NCI-H524 treated with DMSO at 0.1 percent for 48 hours (cell line): ENCODE data around the gene PDGFA.
"Not testable (repeated sequence)": the region's sequence is repeated elsewhere in the genome, so short reads cannot be mapped to it uniquely, and the experiment has no call there.

Experiments used
- DNase-seq: peaks from one replicate; lab custom pipeline; 2025; lab: John Stamatoyannopoulos, UW

Gene PDGFA

DNA sequence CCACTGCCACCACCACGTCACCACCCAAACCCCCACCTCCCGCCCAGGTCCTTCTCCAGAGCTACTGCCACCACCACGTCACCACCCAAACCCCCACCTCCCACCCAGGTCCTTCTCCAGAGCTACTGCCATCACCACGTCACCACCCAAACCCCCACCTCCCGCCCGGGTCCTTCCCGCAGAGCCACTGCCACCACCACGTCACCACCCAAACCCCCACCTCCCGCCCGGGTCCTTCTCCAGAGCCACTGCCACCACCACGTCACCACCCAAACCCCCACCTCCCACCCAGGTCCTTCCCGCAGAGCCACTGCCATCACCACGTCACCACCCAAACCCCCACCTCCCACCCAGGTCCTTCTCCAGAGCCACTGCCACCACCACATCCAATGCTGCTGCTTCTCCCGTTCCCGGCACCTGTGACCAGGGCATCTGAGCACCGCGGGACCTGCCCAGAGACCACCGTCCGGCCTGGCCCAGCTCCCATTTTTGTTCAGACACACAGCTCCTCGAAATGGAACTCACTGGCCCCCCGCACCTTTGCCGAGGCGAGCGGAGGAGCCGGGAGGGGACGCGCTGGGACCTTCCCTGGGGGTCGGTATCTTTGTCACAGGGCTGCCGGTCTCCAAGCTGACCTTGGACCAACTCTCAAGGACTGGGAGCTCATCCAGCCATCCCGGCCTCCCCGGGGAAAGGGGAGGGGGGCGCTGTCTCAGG, 32.7 kb upstream of the PDGFA start:
- not testable (repeated sequence) for DNase-seq

DNA sequence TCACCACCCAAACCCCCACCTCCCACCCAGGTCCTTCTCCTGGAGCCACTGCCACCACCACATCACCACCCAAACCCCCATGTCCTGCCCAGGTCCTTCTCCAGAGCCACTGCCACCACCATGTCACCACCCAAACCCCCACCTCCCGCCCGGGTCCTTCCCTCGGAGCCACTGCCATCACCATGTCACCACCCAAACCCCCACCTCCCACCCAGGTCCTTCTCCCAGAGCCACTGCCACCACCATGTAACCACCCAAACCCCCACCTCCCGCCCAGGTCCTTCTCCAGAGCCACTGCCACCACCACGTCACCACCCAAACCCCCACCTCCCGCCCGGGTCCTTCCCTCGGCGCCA, 31.9 kb upstream of the PDGFA start:
- DNase-seq: not testable (repeated sequence)

GRCh38 chr7:550881-551614, 31.4 kb upstream of the PDGFA start:
- no peak for DNase-seq

- DNase-seq: no peak
These were observed 30.4 kb upstream of the PDGFA start for GRCh38 chr7:549891-550625.

- DNase-seq: no peak
These were observed 29.6 kb upstream of the PDGFA start for GRCh38 chr7:549066-549890.

GRCh38 chr7:548401-548800, 28.8 kb upstream of the PDGFA start:
- DNase-seq: no peak

DNA sequence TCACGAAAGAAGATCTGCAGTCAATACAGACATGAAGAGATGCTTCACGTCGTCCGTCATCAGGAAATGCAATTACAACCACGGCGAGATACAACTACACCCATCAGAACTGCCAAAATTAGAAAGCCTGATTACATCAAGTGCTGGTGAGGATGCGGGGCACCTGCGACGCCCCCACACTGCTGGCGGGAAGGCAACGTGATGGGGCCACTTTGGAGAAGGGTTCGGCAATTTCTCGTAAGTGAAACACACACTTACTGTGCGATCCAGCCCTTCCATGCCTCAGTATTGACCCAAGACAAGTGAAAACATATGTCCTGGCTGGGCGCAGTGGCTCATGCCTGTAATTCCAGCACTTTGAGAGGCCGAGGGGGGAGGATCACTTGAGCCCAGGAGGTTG, 25.8 kb upstream of the PDGFA start:
- DNase-seq: no peak

GRCh38 chr7:544338-545221, 24.9 kb upstream of the PDGFA start:
- DNase-seq: no peak

DNA sequence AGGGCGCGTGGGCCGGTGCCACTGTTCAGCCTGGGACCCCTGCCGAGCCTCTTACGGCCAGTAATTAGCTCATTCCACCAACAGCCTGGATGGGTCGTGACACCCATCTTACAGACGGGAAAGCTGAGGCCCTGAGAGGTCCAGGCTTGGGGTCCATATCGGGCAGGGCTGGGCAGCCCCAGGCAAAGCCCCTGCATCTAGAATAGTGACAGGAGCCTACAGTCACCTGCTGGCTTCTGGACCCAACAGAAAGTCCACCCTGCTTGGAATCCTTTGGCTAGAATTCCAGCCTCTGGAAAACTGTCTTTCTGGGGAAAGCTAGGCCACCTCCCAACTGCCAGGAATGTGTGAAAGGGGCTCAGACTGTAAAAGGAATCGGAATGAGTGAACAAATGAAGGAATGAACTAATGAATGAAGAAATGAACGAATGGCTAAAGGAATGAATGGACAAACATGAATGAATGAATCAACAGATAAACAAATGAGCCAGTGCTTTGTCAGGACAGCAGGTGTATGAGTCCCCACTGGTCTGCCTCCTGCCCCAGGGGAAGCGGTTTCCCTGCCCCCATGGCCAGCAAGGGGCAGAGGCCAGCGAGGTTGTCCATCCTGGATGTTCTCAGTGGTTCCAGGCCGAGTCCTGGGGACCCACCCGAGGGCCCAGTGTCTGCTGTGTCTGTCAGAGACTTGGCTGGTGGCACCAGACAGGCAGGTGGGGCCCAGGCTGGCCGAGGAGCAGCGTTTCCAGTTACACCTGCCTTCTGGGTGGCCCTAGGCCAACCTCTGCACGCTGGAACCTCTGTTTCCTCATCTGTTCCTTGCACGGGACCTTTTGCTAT, 24.1 kb upstream of the PDGFA start:
- DNase-seq: no peak

DNA sequence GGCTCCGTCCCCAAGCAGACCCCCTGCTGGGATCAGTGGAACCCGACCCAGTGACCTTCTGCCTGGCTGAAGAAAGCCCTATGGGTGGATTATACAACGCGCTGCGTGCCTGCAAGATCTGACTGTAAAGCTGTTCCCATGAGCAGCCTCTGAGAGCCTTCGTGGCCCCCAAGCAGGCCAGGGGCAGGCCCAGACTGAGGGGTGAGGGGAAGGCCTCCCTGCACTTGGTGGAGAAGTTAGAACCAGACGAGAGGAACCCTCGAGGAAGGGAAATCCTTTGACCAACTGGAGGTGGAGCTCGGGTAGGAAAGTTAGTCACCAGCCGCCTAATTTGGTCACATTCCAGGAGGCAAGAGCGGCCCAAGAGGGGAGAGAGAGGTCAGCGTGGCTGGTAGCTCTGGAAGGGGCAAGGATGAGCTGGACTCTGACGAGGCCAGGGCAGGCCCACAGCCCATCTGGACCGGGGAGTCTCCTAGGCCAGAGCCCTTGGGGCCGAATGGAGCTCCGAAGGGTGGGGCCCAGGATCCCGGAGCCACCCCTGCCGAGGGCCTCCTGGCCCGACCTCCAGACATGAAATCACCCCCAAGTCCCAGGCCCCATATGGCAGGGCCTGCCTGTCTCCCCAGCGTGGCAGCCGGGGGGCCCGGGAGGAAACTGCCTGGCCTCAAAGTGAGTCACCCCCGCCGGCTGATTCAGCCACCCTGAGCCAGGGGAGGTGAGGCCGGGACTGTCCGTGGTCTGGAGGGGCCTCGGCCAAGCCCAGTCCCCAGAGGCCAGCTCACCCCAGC, 23.3 kb upstream of the PDGFA start:
- DNase-seq: no peak

DNA sequence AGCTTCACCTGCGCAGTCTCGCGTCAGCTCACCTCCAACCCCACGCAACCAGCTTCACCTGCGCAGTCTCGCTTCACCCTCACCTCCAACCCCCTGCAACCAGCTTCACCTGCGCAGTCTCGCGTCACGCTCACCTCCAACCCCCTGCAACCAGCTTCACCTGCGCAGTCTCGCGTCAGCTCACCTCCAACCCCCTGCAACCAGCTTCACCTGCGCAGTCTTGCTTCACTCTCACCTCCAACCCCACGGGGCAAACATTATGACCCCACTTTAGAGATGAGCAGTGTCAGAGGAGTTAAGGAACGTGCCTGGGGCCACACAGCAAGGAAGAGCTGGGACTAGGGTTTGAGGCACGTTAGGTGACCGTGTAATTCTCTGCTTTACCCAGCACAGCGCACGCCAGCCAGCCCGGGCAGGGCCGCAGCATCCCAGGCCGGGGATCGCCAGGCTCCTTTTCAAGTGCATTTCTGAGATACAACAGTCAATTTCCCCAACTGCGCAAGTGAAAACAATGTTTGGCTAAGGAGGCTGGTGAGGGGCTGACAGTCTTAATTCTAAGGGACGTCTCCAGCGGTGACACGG, 22.6 kb upstream of the PDGFA start:
- DNase-seq: no peak

DNA sequence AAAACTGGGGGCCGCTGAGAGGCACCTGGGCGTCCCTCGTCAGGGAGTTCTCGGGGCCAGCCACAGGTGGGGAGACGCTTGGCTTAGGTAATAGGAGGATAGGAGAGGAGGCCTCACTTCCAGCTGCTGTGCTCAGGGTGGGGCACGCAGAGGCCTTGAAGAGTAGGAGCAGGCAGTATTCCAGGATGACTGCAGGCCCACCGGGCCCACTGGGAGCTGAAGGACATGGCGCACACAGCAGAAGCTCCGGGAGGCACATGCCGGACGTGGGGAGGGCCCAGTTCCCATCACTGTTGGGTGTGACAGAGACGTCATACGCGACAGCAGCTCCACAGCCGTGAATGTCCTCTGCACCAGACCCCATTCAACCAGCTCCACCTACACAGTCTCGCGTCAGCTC, 22.0 kb upstream of the PDGFA start:
- no peak for DNase-seq

DNA sequence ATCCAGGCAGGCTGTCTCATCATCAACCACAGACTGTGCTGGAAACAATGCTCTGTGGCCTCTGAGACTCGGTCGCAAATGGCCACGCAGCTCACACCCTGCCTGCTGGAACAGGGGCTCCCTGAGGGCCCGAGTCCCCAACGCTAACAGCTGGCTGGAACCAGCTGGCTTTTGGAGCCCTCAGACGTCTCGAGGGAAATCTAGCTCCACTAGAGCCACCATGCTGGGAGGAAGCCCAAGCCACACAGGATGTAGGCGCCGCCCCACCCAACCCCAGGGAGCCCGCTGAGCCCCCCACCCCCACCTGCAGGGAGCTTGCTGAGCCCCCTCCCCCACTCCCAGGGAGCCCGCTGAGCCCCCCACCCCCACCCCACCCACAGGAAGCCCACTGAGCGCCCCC, 21.4 kb upstream of the PDGFA start:
- DNase-seq: no peak

- no peak for DNase-seq
These were observed 20.9 kb upstream of the PDGFA start for GRCh38 chr7:540579-540978.

DNA sequence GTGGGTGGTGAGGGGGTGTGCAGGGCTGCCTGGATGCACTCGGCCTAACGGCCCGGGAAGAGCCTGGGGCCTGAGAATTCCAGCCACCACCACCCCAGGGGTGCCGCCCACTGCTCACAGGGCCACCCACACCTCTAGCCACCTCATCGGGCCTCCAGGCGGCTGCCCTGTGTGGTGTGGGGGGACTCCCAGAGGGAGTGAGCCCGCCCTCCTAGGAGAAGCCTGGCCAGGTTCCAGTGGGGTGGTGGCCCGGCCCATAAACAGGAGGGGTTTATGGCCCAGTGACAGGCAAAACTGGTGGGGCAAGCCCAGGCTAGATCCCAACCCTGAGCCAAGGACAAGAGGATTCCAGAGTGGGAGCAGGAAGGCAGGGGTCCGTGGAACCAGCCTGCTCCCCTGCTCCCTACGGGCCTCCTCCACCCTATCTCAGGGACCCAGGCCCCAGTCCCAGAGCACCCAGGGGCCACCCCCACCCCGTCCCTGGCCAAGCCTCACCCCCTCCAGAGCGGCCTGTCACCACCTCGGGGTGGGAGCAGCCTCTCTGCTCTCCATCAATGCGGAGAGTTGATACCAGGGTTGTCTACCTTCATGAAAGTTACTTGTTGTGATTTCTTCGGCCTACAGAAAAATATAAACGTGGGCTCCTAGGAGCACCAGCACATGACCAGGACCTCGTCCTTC, 20.2 kb upstream of the PDGFA start:
- DNase-seq: no peak

GRCh38 chr7:538764-539685, 19.4 kb upstream of the PDGFA start:
- DNase-seq: no peak

- no peak for DNase-seq
These were observed 18.4 kb upstream of the PDGFA start for GRCh38 chr7:537911-538634.
